PC-3 (cell line): ENCODE measurements around the gene RAI1.

Experiments used
- CTCF ChIP-seq: fragments of 300-600 bp; sonication (generic); conservative IDR thresholded peaks from 2 replicates; pipeline ENCODE4 v1.5.1; 2017; ENCODE audit warnings: antibody characterized with exemption, low read depth, mild to moderate bottlenecking, low read length
- EZH2 ChIP-seq: fragments of 300-600 bp; sonication (generic); IDR thresholded peaks from one replicate; pipeline ENCODE4 v1.6.1; 2017; ENCODE audit warnings: antibody characterized with exemption, mild to moderate bottlenecking, low read length; ENCODE audit not compliant: unreplicated experiment

GRCh38 chr17:17729620-17730249 is 48.5 kb downstream of the RAI1 start:
- peak; percentile 91 for TF ChIP-seq CTCF
- no peak for TF ChIP-seq EZH2
